Liver (tissue), 3 donors: ENCODE measurements around the gene ATP2C2.

Experiments used
- CTCF ChIP-seq: fragments of 150-350 bp; IDR thresholded peaks from 2 replicates; pipeline ENCODE4 v1.5.1; 2017; ENCODE audit warnings: improper control_type of control experiment, low read depth, low read length; ENCODE audit not compliant: missing input control
- EGR1 ChIP-seq, 2 donors: IDR thresholded peaks; 2 replicates each; pipeline ENCODE4 v1.6.1; 2016 to 2018; ENCODE audit warnings: antibody characterized with exemption in 2 of 2, low read depth in 2 of 2
- RAD21 ChIP-seq, 2 donors: IDR thresholded peaks; 2 replicates each; pipeline ENCODE4 v1.6.1; 2016; ENCODE audit warnings: antibody characterized with exemption in 2 of 2, mild to moderate bottlenecking in 2 of 2
- SP1 ChIP-seq: IDR thresholded peaks from 2 replicates; pipeline ENCODE4 v1.6.1; 2018; ENCODE audit warnings: antibody characterized with exemption, mild to moderate bottlenecking
- donor health status: healthy.
- donor health status: healthy.

- TF ChIP-seq CTCF (no peak), RAD21 (IDR thresholded peaks at IDR 0.05) (no peak), SP1 (no peak), EGR1 (IDR thresholded peaks at IDR 0.05; ENCODE audit: low read depth in 2 of 2) (no peak)
Observed at GRCh38 chr16:84370723-84371552, 2.6 kb downstream of the ATP2C2 start.
